H9 (cell line): ENCODE results near the gene ELAC2. TPM values are rescaled to one million over a fixed set of nuclear protein-coding genes. Genes with fewer than 3 reads are reported as not detected.

Experiments
- DNase-seq: peaks from one replicate; pipeline ENCODE4 v3.0.0-alpha.2; 2017
- H2AFZ ChIP-seq: one replicate; pipeline ENCODE4 v1.6.1; 2013; ENCODE audit warnings: mild to moderate bottlenecking, low read length, control low read depth, moderate library complexity
- H2AK5ac ChIP-seq: 2 replicates; pipeline ENCODE4 v1.6.1; 2013; ENCODE audit warnings: low read length, control low read depth, mixed read lengths; ENCODE audit not compliant: insufficient read length
- H2BK120ac ChIP-seq: one replicate; pipeline ENCODE4 v1.6.1; 2013; ENCODE audit warnings: low read depth, mild to moderate bottlenecking, low read length, control low read depth, inconsistent platforms; ENCODE audit not compliant: poor library complexity, severe bottlenecking
- H2BK12ac ChIP-seq: 2 replicates; pipeline ENCODE4 v1.6.1; 2013; ENCODE audit warnings: low read length, control low read depth, mixed read lengths, low read depth; ENCODE audit not compliant: insufficient read length
- H2BK15ac ChIP-seq: 2 replicates; pipeline ENCODE4 v1.6.1; 2013; ENCODE audit warnings: low read depth, low read length, control low read depth
- H2BK20ac ChIP-seq: one replicate; pipeline ENCODE4 v1.6.1; 2013; ENCODE audit warnings: low read depth, mild to moderate bottlenecking, low read length, control low read depth, inconsistent platforms; ENCODE audit not compliant: poor library complexity, severe bottlenecking
- H2BK5ac ChIP-seq: 2 replicates; pipeline ENCODE4 v1.6.1; 2013; ENCODE audit warnings: low read length, control low read depth, mixed read lengths; ENCODE audit not compliant: insufficient read length
- H3K14ac ChIP-seq: 2 replicates; pipeline ENCODE4 v1.6.1; 2013; ENCODE audit warnings: low read length, control low read depth; ENCODE audit not compliant: insufficient read depth
- H3K18ac ChIP-seq: 2 replicates; pipeline ENCODE4 v1.6.1; 2013; ENCODE audit warnings: low read depth, mild to moderate bottlenecking, mixed read lengths, low read length, control low read depth; ENCODE audit not compliant: insufficient read length
- H3K23ac ChIP-seq: 2 replicates; pipeline ENCODE4 v1.6.1; 2013; ENCODE audit warnings: low read length, control low read depth, mixed read lengths, low read depth; ENCODE audit not compliant: insufficient read length
- H3K23me2 ChIP-seq: 2 replicates; pipeline ENCODE4 v1.6.1; 2013; ENCODE audit warnings: low read depth, mild to moderate bottlenecking, mixed read lengths, low read length, control low read depth; ENCODE audit not compliant: insufficient read length, poor library complexity, severe bottlenecking
- H3K27ac ChIP-seq: 2 replicates; pipeline ENCODE4 v1.5.1; 2013; ENCODE audit warnings: low read length, control low read depth, mixed read lengths, low read depth; ENCODE audit not compliant: insufficient read length
- H3K27me3 ChIP-seq: 2 replicates; pipeline ENCODE4 v1.6.1; 2013; ENCODE audit warnings: low read length, control low read depth, inconsistent platforms; ENCODE audit not compliant: insufficient read depth
- H3K4ac ChIP-seq: 2 replicates; pipeline ENCODE4 v1.6.1; 2013; ENCODE audit warnings: low read depth, mild to moderate bottlenecking, control low read depth, inconsistent platforms, low read length, moderate library complexity
- H3K4me1 ChIP-seq: 2 replicates; pipeline ENCODE4 v1.6.1; 2013; ENCODE audit warnings: low read length, control low read depth, inconsistent platforms; ENCODE audit not compliant: insufficient read depth
- H3K4me2 ChIP-seq: 2 replicates; pipeline ENCODE4 v1.6.1; 2013; ENCODE audit warnings: low read length, control low read depth, mixed read lengths; ENCODE audit not compliant: insufficient read length, insufficient read depth
- H3K56ac ChIP-seq: 2 replicates; pipeline ENCODE4 v1.6.1; 2013; ENCODE audit warnings: low read depth, mild to moderate bottlenecking, mixed read lengths, low read length, control low read depth; ENCODE audit not compliant: insufficient read length
- H3K79me1 ChIP-seq: 2 replicates; pipeline ENCODE4 v1.6.1; 2013; ENCODE audit warnings: low read depth, mild to moderate bottlenecking, moderate library complexity, low read length, control low read depth, inconsistent platforms; ENCODE audit not compliant: insufficient read depth, poor library complexity, severe bottlenecking
- H3K79me2 ChIP-seq: 2 replicates; pipeline ENCODE4 v1.6.1; 2013; ENCODE audit warnings: low read length, control low read depth, inconsistent platforms; ENCODE audit not compliant: insufficient read depth
- H3K9ac ChIP-seq: 2 replicates; pipeline ENCODE4 v1.6.1; 2013; ENCODE audit warnings: low read length, control low read depth, mixed read lengths; ENCODE audit not compliant: insufficient read length; ENCODE audit errors: extremely low read depth
- H3K9me3 ChIP-seq: one replicate; pipeline ENCODE4 v1.6.1; 2013; ENCODE audit warnings: low read depth, low read length, inconsistent platforms; ENCODE audit not compliant: control insufficient read depth
- H3T11ph ChIP-seq: one replicate; pipeline ENCODE4 v1.6.1; 2013; ENCODE audit warnings: mild to moderate bottlenecking, low read length, control low read depth, inconsistent platforms
- H4K20me1 ChIP-seq: one replicate; pipeline ENCODE4 v1.6.1; 2013; ENCODE audit not compliant: control insufficient read depth, insufficient read length, insufficient read depth
- H4K5ac ChIP-seq: 2 replicates; pipeline ENCODE4 v1.6.1; 2013; ENCODE audit warnings: low read depth, mild to moderate bottlenecking, mixed read lengths, low read length, control low read depth; ENCODE audit not compliant: insufficient read length
- H4K8ac ChIP-seq: replicated peaks from 2 replicates; pipeline ENCODE4 v1.6.1; 2013; ENCODE audit warnings: low read length, control low read depth, mixed read lengths, low read depth; ENCODE audit not compliant: insufficient read length
- H4K91ac ChIP-seq: 2 replicates; pipeline ENCODE4 v1.6.1; 2013; ENCODE audit warnings: low read depth, mild to moderate bottlenecking, moderate library complexity, mixed read lengths, low read length, control low read depth; ENCODE audit not compliant: insufficient read length
- H3K27ac Mint-ChIP-seq, 3 experiments: 2 replicates in 2 of 3; 3 replicates in 1 of 3; pipeline ENCODE4 v1.8.0; 2020 to 2021; ENCODE audit warnings: mixed read lengths in 3 of 3, mild to moderate bottlenecking in 1 of 3, moderate library complexity in 1 of 3
- H3K27me3 Mint-ChIP-seq: 2 replicates; pipeline ENCODE4 v1.8.0; 2021; ENCODE audit warnings: low read depth, mild to moderate bottlenecking, moderate library complexity, mixed read lengths
- H3K36me3 Mint-ChIP-seq, 3 experiments: 2 replicates in 2 of 3; 3 replicates in 1 of 3; pipeline ENCODE4 v1.8.0; 2020 to 2021; ENCODE audit warnings: low read depth in 3 of 3, mixed read lengths in 3 of 3; ENCODE audit not compliant: insufficient read depth in 1 of 3
- H3K4me1 Mint-ChIP-seq, 2 experiments: 2 replicates each; pipeline ENCODE4 v1.8.0; 2020; ENCODE audit warnings: mixed read lengths in 2 of 2
- H3K4me3 Mint-ChIP-seq, 2 experiments: 2 replicates in 1 of 2; 3 replicates in 1 of 2; pipeline ENCODE4 v1.8.0; 2020 to 2021; ENCODE audit warnings: mild to moderate bottlenecking in 2 of 2, mixed read lengths in 2 of 2, moderate library complexity in 1 of 2
- H3K9me3 Mint-ChIP-seq, 2 experiments: 2 replicates in 1 of 2; 3 replicates in 1 of 2; pipeline ENCODE4 v1.8.0; 2020; ENCODE audit warnings: mild to moderate bottlenecking in 2 of 2, mixed read lengths in 2 of 2, moderate library complexity in 1 of 2
- CTCF ChIP-seq: fragments of 200-600 bp; sonication (generic); conservative IDR thresholded peaks from 3 replicates; pipeline ENCODE4 v1.8.0; 2021; ENCODE audit warnings: antibody characterized with exemption, mild to moderate bottlenecking
- WGBS: extraction: QIAGEN DNeasy Blood & Tissue Kit; methylation state at CpG from one replicate; pipeline ENCODE4 v1.1.7; 2013; ENCODE audit warnings: missing lambda C conversion rate, low lambda C conversion rate, mixed read lengths; ENCODE audit not compliant: insufficient read length; ENCODE audit errors: extremely low coverage; 5-methylcytosine and 5-hydroxymethylcytosine counted together
- total RNA-seq: library from RNA; stranded (reverse); gene quantifications from 2 replicates; pipeline ENCODE4 v1.2.1, GENCODE V29; 2021

The ELAC2 gene
- total RNA-seq, 1 experiment from 2014 or later = 90.7 TPM

- H3K36me3 Mint-ChIP-seq = peaks cover 55 to 88% (median 85%) of the 10 kb centered on the region in 3 experiments
- Histone ChIP-seq H3K4me2 (no peak overlapping the region), H4K5ac (no peak overlapping the region), H2BK20ac (no peak overlapping the region), H3K4me1 (no peaks in the 10 kb centered on the region), H3K4ac (no peak overlapping the region), H3T11ph (no peak overlapping the region), H3K79me2 (no peaks in the 10 kb centered on the region), H2AFZ (no peak overlapping the region), H2AK5ac (no peak overlapping the region), H3K18ac (no peak overlapping the region), H2BK5ac (no peak overlapping the region), H3K56ac (no peak overlapping the region), H3K27me3 (no peaks in the 10 kb centered on the region), H2BK120ac (no peak overlapping the region), H3K9me3 (no peaks in the 10 kb centered on the region), H3K27ac (no peak overlapping the region), H4K8ac (no peak overlapping the region), H3K14ac (no peak overlapping the region), H4K20me1 (no peaks in the 10 kb centered on the region), H4K91ac (no peak overlapping the region), H3K79me1 (no peaks in the 10 kb centered on the region), H2BK15ac (no peak overlapping the region), H3K23ac (no peak overlapping the region), H2BK12ac (no peak overlapping the region), H3K23me2 (no peaks in the 10 kb centered on the region), H3K9ac (no peak overlapping the region)
- TF ChIP-seq CTCF = no peak
- H3K27ac Mint-ChIP-seq = no peak overlapping the region
- WGBS = no CpG with 5 or more reads among the region's 7 CpGs
- no peak overlapping the region for H3K4me3 Mint-ChIP-seq
- DNase-seq = no peak
- H3K4me1 Mint-ChIP-seq = no peaks in the 10 kb centered on the region
- no peaks in the 10 kb centered on the region for H3K9me3 Mint-ChIP-seq
- no peaks in the 10 kb centered on the region for H3K27me3 Mint-ChIP-seq
Measured at GRCh38 chr17:13010959-13011358, 6.9 kb downstream of the ELAC2 start.
